Measurements from ENCODE around the gene EXOC4. TPM values are rescaled to one million over a fixed set of nuclear protein-coding genes. Genes with fewer than 3 reads are reported as not detected.

EXOC4 gene
- total and polyA plus RNA-seq, 2 of the 13 experiments (the other 11 are each of a cell fraction or from before 2014, with no cell fraction given) = 22.5 to 39.0 TPM

DNA sequence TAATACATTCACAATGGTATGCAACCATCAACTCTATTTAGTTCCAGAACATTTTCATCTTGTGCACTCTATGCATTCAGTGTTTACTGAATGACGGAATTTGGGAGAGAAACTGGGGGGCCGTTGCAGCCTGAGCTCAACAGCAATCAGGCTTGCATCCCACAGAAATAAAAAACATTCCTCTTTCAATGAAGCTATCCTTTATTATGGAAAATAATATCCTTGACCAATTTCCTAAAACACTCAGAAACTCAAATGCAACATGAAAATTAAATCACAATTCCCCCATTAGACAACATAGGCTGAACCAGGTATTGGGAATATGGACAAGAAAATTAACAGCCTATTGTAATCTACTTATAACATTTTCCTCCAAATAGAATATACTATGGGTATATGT lies 6.3 kb upstream of the EXOC4 start:
- Histone ChIP-seq H3K79me2 (ENCODE audit: insufficient read depth, low read length) (no peaks in the 10 kb centered on the region), H3K27ac (ENCODE audit: extremely low read length, insufficient read depth, low read length) (no peak overlapping the region), H3K27me3 (ENCODE audit: control insufficient read depth in 1 of 2, insufficient read depth in 2 of 2, low read length in 2 of 2) (no peaks in the 10 kb centered on the region), H3K4me2 (ENCODE audit: low read depth, low read length) (no peak overlapping the region), H3K9ac (ENCODE audit: insufficient read depth, low read depth, low read length) (no peak overlapping the region), H3K36me3 (replicated peaks in 1 of 2; ENCODE audit: control insufficient read depth in 1 of 2, insufficient read depth in 2 of 2, low read length in 2 of 2) (no peaks in the 10 kb centered on the region), H2AFZ (ENCODE audit: low read length) (no peak overlapping the region), H3K9me3 (ENCODE audit: low read length) (no peaks in the 10 kb centered on the region), H4K20me1 (ENCODE audit: insufficient read depth, low read length) (no peaks in the 10 kb centered on the region), H3K4me3 (replicated peaks in 1 of 3; ENCODE audit: insufficient read depth in 1 of 3, low read depth in 2 of 3, low read length in 3 of 3) (no peak overlapping the region), H3K4me1 (ENCODE audit: insufficient read depth, low read length) (no peaks in the 10 kb centered on the region)
- no peak for TF ChIP-seq U2AF2 (IDR thresholded peaks at IDR 0.05; ENCODE audit: low read depth, low read length)
- no peak for TF ChIP-seq KMT2B (CRISPR knock-in tag; IDR thresholded peaks at IDR 0.05)
- intact Hi-C loops (cut with micrococcal nuclease; ENCODE audit: unreplicated experiment) = no loop called here
- no TSS peak for BruUV-seq (replicated peaks)
- WGBS (ENCODE audit: low lambda C conversion rate) = 24% methylated on average over 2 of the region's 2 CpGs
- POLR2A ChIA-PET = no interaction called here
- in situ Hi-C loops (cut with HindIII; ENCODE audit: extremely low pct_ligation_motif_present, low pct_unique_long_range_greater_than_20kb) = no loop called here
- FAIRE-seq = no peak
- no peak for DNase-seq (ENCODE audit: low spot score)
- ATAC-seq = no peak
- CTCF ChIA-PET (ENCODE audit: low intra/inter-chr PET ratio, low total read pairs) = no interaction called here

DNA sequence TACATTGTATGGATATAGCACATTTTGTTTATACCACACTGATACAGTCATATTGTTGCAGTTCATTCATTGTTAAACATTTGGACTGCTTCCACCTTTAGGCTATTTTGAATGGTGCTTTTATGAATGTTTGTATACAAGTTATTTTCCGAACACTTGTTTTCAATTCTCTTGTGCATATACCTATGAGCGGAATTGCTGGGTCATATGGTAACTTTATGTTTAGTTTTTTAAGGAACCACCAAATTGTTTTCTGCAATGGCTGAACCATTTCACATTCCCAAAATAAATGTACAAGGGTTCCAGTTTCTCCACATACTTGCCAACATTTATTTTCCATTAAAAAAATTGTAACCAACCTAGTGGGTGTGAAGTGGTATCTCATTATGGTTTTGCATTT lies 4.0 kb upstream of the EXOC4 start:
- H3K27ac ChIP-seq (ENCODE audit: extremely low read length, insufficient read depth, low read length) = no peak overlapping the region
- FAIRE-seq = no peak
- H3K4me3 ChIP-seq (replicated peaks in 1 of 3; ENCODE audit: insufficient read depth in 1 of 3, low read depth in 2 of 3, low read length in 3 of 3) = no peak overlapping the region
- H3K9me3 ChIP-seq (ENCODE audit: low read length) = no peaks in the 10 kb centered on the region
- no peaks in the 10 kb centered on the region for H3K36me3 ChIP-seq (replicated peaks in 1 of 2; ENCODE audit: control insufficient read depth in 1 of 2, insufficient read depth in 2 of 2, low read length in 2 of 2)
- intact Hi-C loops (cut with micrococcal nuclease; ENCODE audit: unreplicated experiment) (no loop called here), in situ Hi-C loops (cut with HindIII; ENCODE audit: extremely low pct_ligation_motif_present, low pct_unique_long_range_greater_than_20kb) (no loop called here)
- no peaks in the 10 kb centered on the region; a peak in 1 of 5 replicates for H3K27me3 ChIP-seq (ENCODE audit: control insufficient read depth in 1 of 2, insufficient read depth in 2 of 2, low read length in 2 of 2)
- H3K4me1 ChIP-seq (ENCODE audit: insufficient read depth, low read length) = peaks cover 3% of the 10 kb centered on the region
- no peak overlapping the region for H3K9ac ChIP-seq (ENCODE audit: insufficient read depth, low read depth, low read length)
- no peak overlapping the region for H2AFZ ChIP-seq (ENCODE audit: low read length)
- no peaks in the 10 kb centered on the region for H4K20me1 ChIP-seq (ENCODE audit: insufficient read depth, low read length)
- no peak overlapping the region for H3K4me2 ChIP-seq (ENCODE audit: low read depth, low read length)
- POLR2A ChIA-PET = no interaction called here
- WGBS (ENCODE audit: low lambda C conversion rate) = 91% methylated on average over 2 of the region's 2 CpGs
- H3K79me2 ChIP-seq (ENCODE audit: insufficient read depth, low read length) = peaks cover 7% of the 10 kb centered on the region
- no peak for DNase-seq (ENCODE audit: low spot score)
- BruUV-seq (replicated peaks) = no TSS peak
- ATAC-seq = no peak
- CTCF ChIA-PET (ENCODE audit: low intra/inter-chr PET ratio, low total read pairs) = no interaction called here
- no peak for TF ChIP-seq ZNF891 (CRISPR knock-in tag; IDR thresholded peaks at IDR 0.05)
- no peak for TF ChIP-seq SCMH1 (CRISPR knock-in tag; IDR thresholded peaks at IDR 0.05; ENCODE audit: borderline replicate concordance)
- no peak for TF ChIP-seq ZNF256 (CRISPR knock-in tag; conservative IDR thresholded peaks at IDR 0.05)
- TF ChIP-seq HCFC1 (IDR thresholded peaks at IDR 0.05; ENCODE audit: low read depth, low read length) = no peak
- TF ChIP-seq RORA (CRISPR knock-in tag; IDR thresholded peaks at IDR 0.05) = no peak
- no peak for TF ChIP-seq ZNF713 (CRISPR knock-in tag; IDR thresholded peaks at IDR 0.05)
- TF ChIP-seq ZZZ3 (CRISPR knock-in tag; IDR thresholded peaks at IDR 0.05; ENCODE audit: borderline replicate concordance) = no peak
- TF ChIP-seq, protein P1, sequence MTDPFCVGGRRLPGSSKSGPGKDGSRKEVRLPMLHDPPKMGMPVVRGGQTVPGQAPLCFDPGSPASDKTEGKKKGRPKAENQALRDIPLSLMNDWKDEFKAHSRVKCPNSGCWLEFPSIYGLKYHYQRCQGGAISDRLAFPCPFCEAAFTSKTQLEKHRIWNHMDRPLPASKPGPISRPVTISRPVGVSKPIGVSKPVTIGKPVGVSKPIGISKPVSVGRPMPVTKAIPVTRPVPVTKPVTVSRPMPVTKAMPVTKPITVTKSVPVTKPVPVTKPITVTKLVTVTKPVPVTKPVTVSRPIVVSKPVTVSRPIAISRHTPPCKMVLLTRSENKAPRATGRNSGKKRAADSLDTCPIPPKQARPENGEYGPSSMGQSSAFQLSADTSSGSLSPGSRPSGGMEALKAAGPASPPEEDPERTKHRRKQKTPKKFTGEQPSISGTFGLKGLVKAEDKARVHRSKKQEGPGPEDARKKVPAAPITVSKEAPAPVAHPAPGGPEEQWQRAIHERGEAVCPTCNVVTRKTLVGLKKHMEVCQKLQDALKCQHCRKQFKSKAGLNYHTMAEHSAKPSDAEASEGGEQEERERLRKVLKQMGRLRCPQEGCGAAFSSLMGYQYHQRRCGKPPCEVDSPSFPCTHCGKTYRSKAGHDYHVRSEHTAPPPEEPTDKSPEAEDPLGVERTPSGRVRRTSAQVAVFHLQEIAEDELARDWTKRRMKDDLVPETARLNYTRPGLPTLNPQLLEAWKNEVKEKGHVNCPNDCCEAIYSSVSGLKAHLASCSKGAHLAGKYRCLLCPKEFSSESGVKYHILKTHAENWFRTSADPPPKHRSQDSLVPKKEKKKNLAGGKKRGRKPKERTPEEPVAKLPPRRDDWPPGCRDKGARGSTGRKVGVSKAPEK (CRISPR knock-in tag; IDR thresholded peaks at IDR 0.05; ENCODE audit: borderline replicate concordance) = no peak
- TF ChIP-seq, protein P2, sequence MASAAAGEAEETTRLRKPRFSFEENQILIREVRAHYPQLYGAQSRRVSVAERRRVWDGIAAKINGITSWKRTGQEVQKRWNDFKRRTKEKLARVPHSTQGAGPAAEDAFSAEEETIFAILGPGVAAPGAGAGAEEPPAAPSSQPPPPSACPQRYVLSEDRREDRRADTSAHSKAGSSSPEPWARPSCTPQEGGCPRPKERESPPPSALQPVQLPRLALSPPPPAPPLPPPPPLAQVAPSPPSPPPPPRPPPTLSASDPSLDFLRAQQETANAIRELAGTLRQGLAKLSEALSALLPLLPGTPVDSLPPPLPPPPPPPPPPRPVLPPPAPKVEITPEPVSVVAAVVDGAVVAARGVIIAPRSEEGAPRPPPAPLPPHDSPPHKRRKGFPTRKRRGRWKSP (CRISPR knock-in tag; IDR thresholded peaks at IDR 0.05) = no peak
- TF ChIP-seq HMGA1 (CRISPR knock-in tag; conservative IDR thresholded peaks at IDR 0.05) = no peak
- TF ChIP-seq REPIN1 (CRISPR knock-in tag; IDR thresholded peaks at IDR 0.05; ENCODE audit: borderline replicate concordance, low read depth) = no peak
- no peak for TF ChIP-seq REXO4 (CRISPR knock-in tag; IDR thresholded peaks at IDR 0.05; ENCODE audit: borderline replicate concordance)
- no peak for TF ChIP-seq JUNB (CRISPR knock-in tag; IDR thresholded peaks at IDR 0.05; ENCODE audit: borderline replicate concordance)
- TF ChIP-seq ZNF468 (CRISPR knock-in tag; IDR thresholded peaks at IDR 0.05) = no peak
- TF ChIP-seq TCF7L2 (IDR thresholded peaks at IDR 0.05; ENCODE audit: low read depth, low read length) = no peak

Measured in HepG2 (cell line).